B cell (primary cell): ENCODE results near the gene PAK4.

Experiments used
- CTCF ChIP-seq: fragments of 200-600 bp; IDR thresholded peaks from one replicate; pipeline ENCODE4 v1.8.0; 2022; ENCODE audit warnings: antibody characterized with exemption, mild to moderate bottlenecking
- EZH2 ChIP-seq: IDR thresholded peaks from 2 replicates; pipeline ENCODE4 v1.6.1; 2012; ENCODE audit warnings: borderline replicate concordance, low read depth, mild to moderate bottlenecking, moderate library complexity, low read length; ENCODE audit not compliant: insufficient read depth, poor library complexity, severe bottlenecking

GRCh38 chr19:39104186-39104596 lies 21.4 kb upstream of the PAK4 start:
- no peak for TF ChIP-seq CTCF
- TF ChIP-seq EZH2 = no peak
